ENCODE measurements around the gene FARP1.

The FARP1 gene

DNA sequence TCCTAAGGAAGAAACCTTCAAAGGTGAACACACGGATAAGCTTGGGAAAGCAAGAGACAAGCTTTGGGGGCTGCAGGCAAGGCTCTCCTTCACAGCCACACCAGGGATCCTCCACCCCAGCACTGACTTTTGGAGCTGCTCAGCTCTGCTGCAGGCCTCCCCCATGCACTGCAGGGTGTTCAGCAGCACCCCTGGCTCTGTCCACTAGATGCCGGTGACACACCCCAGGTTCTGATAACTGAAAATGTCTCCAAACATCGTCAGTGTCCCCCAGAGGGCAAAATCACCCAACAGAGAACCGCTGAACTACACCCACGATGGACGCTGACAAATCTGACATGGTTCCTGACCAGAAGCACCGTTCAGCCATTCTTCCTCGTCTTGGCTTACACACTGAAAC, 343.5 kb downstream of the FARP1 start:
- H3K27ac ChIP-seq: no peak overlapping the region
- TF ChIP-seq, protein P1, sequence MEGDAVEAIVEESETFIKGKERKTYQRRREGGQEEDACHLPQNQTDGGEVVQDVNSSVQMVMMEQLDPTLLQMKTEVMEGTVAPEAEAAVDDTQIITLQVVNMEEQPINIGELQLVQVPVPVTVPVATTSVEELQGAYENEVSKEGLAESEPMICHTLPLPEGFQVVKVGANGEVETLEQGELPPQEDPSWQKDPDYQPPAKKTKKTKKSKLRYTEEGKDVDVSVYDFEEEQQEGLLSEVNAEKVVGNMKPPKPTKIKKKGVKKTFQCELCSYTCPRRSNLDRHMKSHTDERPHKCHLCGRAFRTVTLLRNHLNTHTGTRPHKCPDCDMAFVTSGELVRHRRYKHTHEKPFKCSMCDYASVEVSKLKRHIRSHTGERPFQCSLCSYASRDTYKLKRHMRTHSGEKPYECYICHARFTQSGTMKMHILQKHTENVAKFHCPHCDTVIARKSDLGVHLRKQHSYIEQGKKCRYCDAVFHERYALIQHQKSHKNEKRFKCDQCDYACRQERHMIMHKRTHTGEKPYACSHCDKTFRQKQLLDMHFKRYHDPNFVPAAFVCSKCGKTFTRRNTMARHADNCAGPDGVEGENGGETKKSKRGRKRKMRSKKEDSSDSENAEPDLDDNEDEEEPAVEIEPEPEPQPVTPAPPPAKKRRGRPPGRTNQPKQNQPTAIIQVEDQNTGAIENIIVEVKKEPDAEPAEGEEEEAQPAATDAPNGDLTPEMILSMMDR (conservative IDR thresholded peaks at IDR 0.05): no peak

DNA sequence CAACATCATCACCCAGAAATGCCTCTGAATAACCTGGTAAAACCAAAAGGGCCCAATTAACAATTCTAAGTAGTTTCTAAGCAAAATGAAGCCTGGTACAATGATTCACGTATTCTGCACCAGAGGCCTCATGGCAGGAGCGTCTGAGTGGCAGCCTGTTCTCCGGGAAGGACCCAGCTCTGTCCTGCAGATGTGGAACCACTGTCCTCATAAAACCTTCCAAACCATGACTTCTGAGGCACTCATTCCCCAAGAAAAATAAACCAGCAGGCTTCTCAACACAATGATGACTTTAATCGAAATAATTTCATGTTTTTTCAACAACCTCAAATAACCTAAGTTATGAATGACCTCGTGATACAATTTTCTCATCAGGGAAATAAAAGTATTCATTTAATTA, 344.1 kb downstream of the FARP1 start:
- TF ChIP-seq, protein P1 (conservative IDR thresholded peaks at IDR 0.05): no peak
- H3K27ac ChIP-seq: no peak overlapping the region

DNA sequence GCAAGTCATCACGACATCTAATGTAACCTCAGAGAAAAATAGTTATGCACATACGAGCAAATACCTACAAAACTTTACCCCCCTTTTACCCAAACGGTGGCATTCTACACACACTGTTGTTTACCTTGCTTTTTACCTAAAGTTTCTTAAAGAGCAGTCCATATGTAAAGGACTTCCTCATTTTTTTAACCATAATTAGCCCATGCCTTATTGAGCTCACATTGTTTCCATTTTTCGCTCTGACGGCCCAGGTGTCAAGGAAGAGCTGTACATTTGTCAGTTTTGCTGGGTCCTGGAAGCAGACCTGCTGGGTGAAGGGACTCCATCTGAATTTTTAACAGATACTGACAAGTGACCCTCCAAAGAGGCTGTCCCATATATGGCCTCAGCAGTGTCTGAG, 344.6 kb downstream of the FARP1 start:
- TF ChIP-seq, protein P1 (conservative IDR thresholded peaks at IDR 0.05): no peak
- H3K27ac ChIP-seq: no peak overlapping the region

DNA sequence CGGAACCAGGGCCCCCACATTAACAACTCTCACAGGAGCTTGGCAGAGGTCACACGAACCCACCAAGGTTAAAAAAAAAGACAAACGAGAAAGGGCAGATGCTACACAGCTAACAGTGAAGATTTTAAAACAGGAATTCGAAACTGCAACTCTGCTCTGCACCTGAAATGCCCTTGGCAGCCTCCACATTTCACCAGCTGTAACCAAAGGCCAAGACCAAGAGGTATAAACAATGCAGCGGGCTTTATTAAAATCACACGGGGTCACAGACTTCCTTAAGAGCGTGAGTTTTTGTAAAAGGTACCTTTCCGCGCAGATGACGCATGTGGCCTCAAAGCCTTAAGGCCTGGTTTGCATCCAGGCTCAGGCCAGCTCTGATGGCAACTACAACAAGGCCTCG, 345.8 kb downstream of the FARP1 start:
- H3K27ac ChIP-seq: no peak overlapping the region

DNA sequence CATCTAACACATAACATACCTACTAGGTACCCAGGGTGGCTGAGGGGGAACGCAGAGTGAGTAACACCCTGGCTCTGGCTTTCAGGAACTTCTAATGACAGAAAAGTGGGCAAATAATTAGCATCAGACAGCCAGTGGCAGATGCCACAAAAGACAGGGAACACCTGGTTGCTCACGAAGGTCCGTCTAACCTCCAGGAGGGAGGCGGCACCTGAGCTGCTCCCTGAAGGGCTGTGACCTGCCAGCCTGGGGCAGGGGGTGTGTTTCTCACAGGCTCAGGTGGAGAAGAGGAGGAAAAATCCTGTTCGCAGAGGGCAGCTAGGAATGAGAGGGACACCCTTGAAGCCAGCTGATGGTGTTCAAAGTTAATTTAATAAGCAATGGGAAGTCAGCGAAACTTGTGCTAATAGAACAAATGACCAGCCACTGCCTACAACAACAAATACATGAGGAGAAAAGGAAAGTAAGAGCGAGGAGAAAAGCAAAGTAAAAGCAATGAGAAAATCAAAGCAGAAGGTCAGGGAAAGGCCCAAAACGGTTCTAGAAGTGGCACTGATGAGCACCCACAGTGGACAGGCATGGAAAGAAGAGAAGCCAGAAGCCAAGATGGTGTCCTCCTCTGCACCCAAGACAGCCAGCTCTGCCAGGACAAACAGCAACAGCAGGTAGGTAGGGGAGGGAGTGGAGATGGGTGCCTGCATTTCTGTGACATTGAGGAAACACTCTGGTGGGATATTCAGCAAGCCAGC, 346.7 kb downstream of the FARP1 start:
- TF ChIP-seq, protein P1 (conservative IDR thresholded peaks at IDR 0.05): no peak
- H3K27ac ChIP-seq: no peak overlapping the region

More for the DNA sequence above, 345.8 kb downstream of the FARP1 start:
- TF ChIP-seq, protein P1 (conservative IDR thresholded peaks at IDR 0.05): no peak

DNA sequence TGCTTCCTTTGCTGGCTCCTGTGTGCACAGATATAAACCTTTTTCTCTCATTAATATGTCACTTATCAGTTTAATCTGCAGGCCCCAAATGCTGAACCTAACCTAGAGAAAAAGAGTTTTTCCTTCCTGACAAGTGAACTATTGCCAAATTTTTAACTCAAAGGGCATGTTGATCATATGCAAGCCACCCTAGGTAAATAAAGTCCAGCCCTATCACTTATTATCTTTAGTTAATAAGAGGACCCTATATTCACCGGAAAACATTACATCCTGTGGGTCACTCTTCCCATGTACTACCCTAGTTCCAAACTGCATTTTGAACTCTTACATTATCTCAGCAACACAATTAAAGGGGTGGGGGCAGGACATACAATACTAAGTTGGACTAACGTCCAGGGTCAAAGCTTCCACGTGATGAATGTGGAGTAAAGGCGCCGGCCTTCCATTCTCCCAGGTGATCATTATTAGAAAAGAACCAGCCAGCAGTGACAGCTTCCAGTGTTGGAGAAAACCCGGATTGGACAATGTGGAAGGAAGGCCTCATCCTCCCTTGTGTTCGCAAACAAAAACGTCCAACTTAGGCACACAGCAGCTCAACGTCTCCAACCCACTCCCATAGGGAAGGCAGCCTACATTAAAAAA, 347.4 kb downstream of the FARP1 start:
- no peak overlapping the region for H3K27ac ChIP-seq
- TF ChIP-seq, protein P1 (conservative IDR thresholded peaks at IDR 0.05): no peak

DNA sequence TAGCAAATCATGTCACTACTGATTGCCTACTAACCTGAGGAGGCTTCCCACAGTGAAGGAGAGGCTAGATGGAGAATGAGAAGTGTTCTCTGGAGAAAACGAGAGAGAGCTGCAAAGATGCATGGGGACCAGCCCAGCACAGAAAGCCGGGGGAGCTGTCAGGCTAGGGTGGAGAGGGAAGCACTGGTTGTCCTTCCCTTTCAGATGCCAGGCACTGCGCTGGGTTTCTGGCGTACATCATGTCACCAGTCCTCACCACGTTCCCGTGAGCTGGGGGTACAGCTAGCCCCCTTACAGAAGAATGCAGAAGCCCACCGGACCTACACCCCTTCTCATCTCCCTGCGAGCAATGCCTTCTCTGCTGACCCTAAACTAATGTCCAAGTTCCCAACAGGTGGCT, 348.0 kb downstream of the FARP1 start:
- no peak overlapping the region for H3K27ac ChIP-seq
- TF ChIP-seq, protein P1 (conservative IDR thresholded peaks at IDR 0.05): no peak
